Kidney (tissue), 14 donors: Measurements from ENCODE around the gene STXBP6. TPM values are rescaled to one million over a fixed set of nuclear protein-coding genes. Genes with fewer than 3 reads are reported as not detected.

ENCODE experiments used
- DNase-seq, 5 donors: peaks; one replicate each; pipeline ENCODE4 v3.0.0-alpha.2; 2013 to 2020
- FAIRE-seq: peaks from 2 replicates; lab custom pipeline; 2012; peaks lifted over from hg19 to GRCh38; lab: Jason Lieb, UNC
- H3K27ac ChIP-seq, 2 donors: one replicate each; pipeline ENCODE4 v1.7.0; 2013; ENCODE audit warnings: low read depth in 2 of 2, low read length in 2 of 2, inconsistent platforms in 1 of 2
- H3K27me3 ChIP-seq: one replicate; pipeline ENCODE4 v1.7.1; 2013; ENCODE audit warnings: low read length, inconsistent platforms; ENCODE audit not compliant: control insufficient read depth, insufficient read depth
- H3K36me3 ChIP-seq, 3 donors: one replicate each; pipeline versions ENCODE4 v1.7.0 to v1.7.1; 2013; ENCODE audit warnings: low read length in 3 of 3, control low read depth in 1 of 3, inconsistent platforms in 1 of 3; ENCODE audit not compliant: insufficient read depth in 3 of 3, control insufficient read depth in 2 of 3
- H3K4me1 ChIP-seq, 3 donors: one replicate each; pipeline versions ENCODE4 v1.7.0 to v1.7.1; 2013; ENCODE audit warnings: low read length in 3 of 3, inconsistent platforms in 1 of 3, low read depth in 1 of 3; ENCODE audit not compliant: control insufficient read depth in 2 of 3, insufficient read depth in 2 of 3
- H3K4me3 ChIP-seq, 3 donors: one replicate each; pipeline versions ENCODE4 v1.7.0 to v1.8.1; 2013; ENCODE audit warnings: low read length in 3 of 3, control low read depth in 1 of 3, inconsistent platforms in 1 of 3
- H3K9ac ChIP-seq, 3 donors: one replicate each; pipeline versions ENCODE4 v1.7.0 to v1.7.1; 2013; ENCODE audit warnings: low read length in 3 of 3, control low read depth in 1 of 3, inconsistent platforms in 1 of 3
- H3K9me3 ChIP-seq, 3 donors: one replicate each; pipeline versions ENCODE4 v1.7.0 to v1.7.1; 2013; ENCODE audit warnings: low read length in 3 of 3, control low read depth in 1 of 3, inconsistent platforms in 1 of 3; ENCODE audit not compliant: control insufficient read depth in 2 of 3, insufficient read depth in 1 of 3
- CTCF ChIP-seq: IDR thresholded peaks from 3 replicates; pipeline ENCODE4 v1.5.1; 2012; ENCODE audit warnings: mild to moderate bottlenecking, moderate library complexity, borderline replicate concordance; ENCODE audit not compliant: insufficient read depth; ENCODE audit errors: extremely low read depth
- intact Hi-C: fragments of 100-400 bp; cut with DNase I; formaldehyde crosslinking; loops from one replicate; pipeline ENCODE4 v1.11.1; 2022
- polyA plus RNA-seq: library from polyadenylated mRNA; stranded (reverse); fragments of 350-450 nt; fragmentation: Illumina TruSeq; extraction: RNeasy Lipid Tissue Mini Kit (QIAGEN cat#74804); gene quantifications from one replicate; pipeline ENCODE4 v1.2.3, GENCODE V29; 2014; ENCODE audit warnings: low read depth, low replicate concordance; ENCODE audit not compliant: insufficient read depth
- total RNA-seq: library from RNA; stranded (reverse); fragmentation: NEBNext Ultra II Directional; extraction: Animal tissue kit (Norgen Biotek cat#: 25700); gene quantifications from one replicate; pipeline ENCODE4 v1.2.1, GENCODE V29; 2021
- donor health status: control.
- donor health status: control.
- donor health status: control.
- donor health status: control.
- donor health status: control.
- donor health status: DM: yes; HTN: yes; CAD: no.
- donor health status: Normal renal cell carcinoma (clear cell type).

The STXBP6 gene
- total and polyA plus RNA-seq, 2 donors from 2014 or later: 2.8 to 3.9 TPM

DNA sequence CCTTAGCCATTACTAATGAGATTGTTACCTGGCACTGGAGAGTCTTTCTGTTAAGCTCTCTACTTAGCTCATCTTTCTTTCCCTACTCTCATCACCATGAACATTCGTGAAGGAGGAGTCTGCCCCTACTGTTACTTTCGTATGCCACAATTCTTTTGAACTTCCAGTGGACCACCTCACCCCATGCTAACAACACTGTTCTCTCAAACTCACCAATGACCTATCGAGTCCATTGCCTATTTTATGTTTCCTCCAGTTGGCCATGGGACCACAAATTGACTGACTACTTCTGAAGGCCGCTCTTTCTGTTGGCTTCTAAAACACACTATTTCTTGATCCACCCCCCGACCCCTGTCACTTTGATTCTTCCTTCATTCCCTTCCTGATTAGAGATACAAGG, 223.6 kb downstream of the STXBP6 start:
- Histone ChIP-seq H3K36me3 (no peaks in the 10 kb centered on the region), H3K4me3 (no peak overlapping the region), H3K9me3 (no peaks in the 10 kb centered on the region), H3K9ac (no peak overlapping the region), H3K27ac (no peak overlapping the region), H3K27me3 (no peaks in the 10 kb centered on the region), H3K4me1 (no peaks in the 10 kb centered on the region)
- no peak for FAIRE-seq
- no peak for TF ChIP-seq CTCF
- intact Hi-C loops: no loop called here
- DNase-seq: no peak

DNA sequence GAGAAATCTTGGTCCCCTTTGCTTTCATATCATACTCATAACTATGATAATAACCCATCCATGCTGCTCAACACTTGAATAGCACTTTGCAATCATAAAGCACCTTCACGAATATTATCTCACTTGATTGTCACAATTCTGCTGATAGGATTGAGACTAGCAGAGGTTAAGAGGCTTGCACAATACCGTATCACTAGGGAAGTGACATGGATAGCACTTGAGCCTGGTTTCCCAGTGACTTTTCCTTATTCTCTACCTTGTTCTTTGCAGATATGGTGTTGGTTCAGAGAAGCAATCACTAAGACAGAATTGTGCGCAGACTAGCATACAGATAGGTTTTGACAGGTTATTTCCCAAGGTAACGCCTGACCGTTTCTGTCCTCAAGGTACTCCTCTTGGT, 229.3 kb downstream of the STXBP6 start:
- no peak for TF ChIP-seq CTCF
- intact Hi-C loops: no loop called here
- FAIRE-seq: no peak
- Histone ChIP-seq H3K27ac (no peak overlapping the region), H3K4me3 (no peak overlapping the region), H3K4me1 (peaks cover 8 to 19% (median 14%) of the 10 kb centered on the region in 3 donors), H3K9me3 (no peaks in the 10 kb centered on the region), H3K27me3 (no peaks in the 10 kb centered on the region), H3K9ac (no peak overlapping the region), H3K36me3 (no peaks in the 10 kb centered on the region)
- DNase-seq: no peak

DNA sequence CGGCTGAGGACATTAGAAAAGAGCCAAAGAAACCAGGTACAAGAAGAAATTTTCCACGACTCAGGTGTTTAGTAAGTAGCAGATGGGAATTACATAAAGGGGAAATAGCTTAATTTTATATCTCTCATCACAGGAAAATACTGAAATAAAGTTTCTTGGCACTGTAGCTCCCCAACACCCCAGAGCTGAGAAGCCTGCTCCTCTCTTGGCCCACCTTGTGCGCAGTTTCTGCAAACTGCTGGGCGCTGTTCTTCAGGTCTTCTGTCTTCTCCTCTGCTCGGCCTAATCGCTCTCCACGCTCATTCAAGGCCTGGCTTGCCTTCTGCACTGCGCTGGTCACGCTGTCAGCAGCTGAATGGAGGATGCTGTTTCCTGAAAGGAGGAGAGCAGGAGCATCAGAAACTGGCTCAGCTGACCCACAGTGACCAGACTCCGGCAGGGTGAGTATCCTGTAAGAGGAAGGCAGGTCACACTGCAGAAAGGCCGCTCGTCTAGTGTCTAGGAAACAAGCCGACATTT, 231.1 kb downstream of the STXBP6 start:
- Histone ChIP-seq H3K27ac (peak overlapping the region; percentile 51 to 75), H3K36me3 (no peaks in the 10 kb centered on the region), H3K4me3 (peak overlapping the region in 1 of 3 donors; percentile 30), H3K9ac (no peak overlapping the region), H3K4me1 (peaks cover 8 to 25% (median 15%) of the 10 kb centered on the region in 3 donors), H3K27me3 (no peaks in the 10 kb centered on the region), H3K9me3 (no peaks in the 10 kb centered on the region)
- FAIRE-seq: no peak
- DNase-seq: no peak
- intact Hi-C loops: no loop called here
- TF ChIP-seq CTCF: no peak
